Nucleus accumbens (tissue), 56 donors: ENCODE results near the gene GM2A.
"Not testable (repeated sequence)": the region's sequence is repeated elsewhere in the genome, so short reads cannot be mapped to it uniquely, and the experiment has no call there.

Source experiments
- DNase-seq, 56 donors: peaks; one replicate each; lab custom pipeline; 2025; lab: John Stamatoyannopoulos, UW

GM2A gene

DNA sequence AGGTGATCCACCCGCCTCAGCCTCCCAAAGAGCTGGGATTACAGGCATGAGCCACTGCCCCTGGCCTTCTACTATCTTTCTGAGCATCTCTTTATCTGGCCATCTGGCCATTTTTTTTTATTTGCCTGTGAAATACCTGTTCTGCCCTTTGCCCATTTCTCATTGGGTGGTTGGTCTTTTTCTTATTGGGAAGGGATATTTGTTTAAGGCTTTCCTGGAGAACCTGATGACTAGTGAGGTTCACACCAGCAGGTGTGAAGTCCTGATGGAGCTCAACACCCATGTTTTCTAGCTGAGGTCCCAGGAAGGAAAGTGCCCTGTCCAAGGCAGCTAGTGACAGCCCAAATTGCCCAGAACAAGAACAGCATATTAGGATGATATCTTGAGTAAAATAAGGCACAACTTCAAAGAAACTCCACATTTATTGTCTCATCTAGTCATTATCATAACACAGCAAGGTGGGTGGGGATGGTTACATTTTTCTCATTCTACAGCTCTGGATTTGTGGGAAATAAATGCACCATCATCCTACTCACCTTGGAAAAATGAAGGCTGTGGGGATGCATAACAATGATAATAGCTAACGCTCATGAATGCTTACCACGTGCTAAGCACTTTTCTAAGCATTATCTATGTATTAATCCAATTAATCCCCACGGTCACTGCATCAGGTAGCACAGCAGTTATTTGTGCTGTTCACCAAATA is 30.3 kb downstream of the GM2A start:
- DNase-seq, result no peak

DNA sequence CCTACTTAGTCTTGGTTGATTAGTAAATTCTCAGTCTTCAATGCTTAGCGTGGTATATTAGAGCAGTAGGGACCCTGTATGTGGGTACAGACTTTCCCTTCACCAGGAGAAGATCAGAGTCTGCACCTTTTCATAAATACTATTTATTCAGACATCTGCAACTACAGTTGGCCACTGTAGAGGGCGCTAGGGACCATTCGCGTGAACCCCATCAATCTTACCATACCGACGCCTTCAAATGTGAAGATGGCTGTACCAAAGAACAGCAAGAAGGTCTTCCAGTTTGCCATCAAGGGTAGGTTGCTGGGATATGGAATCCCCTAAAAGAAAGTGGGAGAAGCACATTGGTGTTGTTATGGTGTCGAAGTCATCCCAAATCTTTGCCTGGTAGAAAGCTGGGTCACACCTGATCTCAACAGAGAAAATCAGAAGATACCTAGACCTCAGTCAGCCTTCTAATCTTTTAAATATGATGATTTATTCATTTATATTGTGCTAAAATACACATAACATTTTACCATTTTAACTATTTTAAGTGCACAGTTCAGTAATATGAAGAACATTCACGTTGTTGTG is 31.5 kb downstream of the GM2A start:
- DNase-seq, result no peak

GRCh38 chr5:151285683-151286082 is 32.7 kb downstream of the GM2A start:
- no peak for DNase-seq

- DNase-seq, result no peak
These were observed 33.3 kb downstream of the GM2A start for GRCh38 chr5:151286246-151286645.

- DNase-seq, result no peak
These were observed 35.2 kb downstream of the GM2A start for GRCh38 chr5:151288180-151288579.

- no peak for DNase-seq
These were observed 40.6 kb downstream of the GM2A start for GRCh38 chr5:151293624-151294023.

GRCh38 chr5:151295138-151295537 is 42.2 kb downstream of the GM2A start:
- DNase-seq, result no peak

DNA sequence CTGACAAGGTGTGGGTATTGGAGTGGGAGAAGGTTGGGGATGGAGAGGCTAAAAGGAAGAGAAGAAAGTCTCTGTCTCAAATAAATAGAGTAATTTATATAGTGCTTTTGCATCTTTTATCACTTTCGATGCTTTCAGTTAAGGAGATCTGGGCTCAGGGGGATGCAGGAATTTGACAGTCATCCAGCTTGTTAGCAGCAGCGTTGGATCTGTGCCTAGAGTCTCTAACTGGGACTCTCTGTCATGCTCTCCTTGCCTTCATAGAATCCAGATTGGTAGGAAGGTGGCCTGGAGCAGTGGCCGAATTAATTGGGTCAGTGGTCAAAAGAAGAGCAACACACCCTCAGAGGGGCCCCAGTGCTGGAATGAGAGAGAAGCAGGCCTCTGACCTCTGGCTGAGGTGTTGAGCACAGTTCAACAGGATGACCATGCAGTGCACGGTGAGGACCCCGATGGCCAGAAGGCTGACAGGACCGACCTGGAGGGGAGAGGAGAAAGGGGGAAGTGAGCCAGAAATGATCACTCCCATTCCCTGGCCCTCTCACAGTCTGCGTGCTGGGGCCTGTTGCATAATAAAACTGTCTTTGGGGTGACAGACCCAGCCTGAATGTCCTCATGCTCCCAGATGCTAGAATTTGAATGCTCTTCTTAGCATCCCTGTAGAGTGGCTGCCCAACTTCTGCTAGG is 42.9 kb downstream of the GM2A start:
- DNase-seq, result no peak

DNA sequence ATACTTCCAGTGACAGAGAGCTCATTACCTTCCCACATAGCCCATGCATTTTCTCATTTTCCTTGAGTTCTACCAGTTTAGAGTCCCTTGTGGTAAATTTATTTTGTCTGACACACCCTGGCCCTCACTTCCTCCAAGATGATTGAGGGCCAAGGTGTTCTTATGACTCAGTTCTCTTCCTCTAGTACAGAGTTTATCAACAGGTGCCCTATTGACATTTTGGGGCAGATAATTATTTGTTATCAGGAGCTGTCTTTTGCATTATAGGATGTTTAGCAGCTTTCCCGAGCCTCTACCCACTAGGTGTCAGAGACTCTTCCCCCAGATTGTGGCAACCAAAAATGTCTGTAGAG is 43.5 kb downstream of the GM2A start:
- DNase-seq, result no peak

DNA sequence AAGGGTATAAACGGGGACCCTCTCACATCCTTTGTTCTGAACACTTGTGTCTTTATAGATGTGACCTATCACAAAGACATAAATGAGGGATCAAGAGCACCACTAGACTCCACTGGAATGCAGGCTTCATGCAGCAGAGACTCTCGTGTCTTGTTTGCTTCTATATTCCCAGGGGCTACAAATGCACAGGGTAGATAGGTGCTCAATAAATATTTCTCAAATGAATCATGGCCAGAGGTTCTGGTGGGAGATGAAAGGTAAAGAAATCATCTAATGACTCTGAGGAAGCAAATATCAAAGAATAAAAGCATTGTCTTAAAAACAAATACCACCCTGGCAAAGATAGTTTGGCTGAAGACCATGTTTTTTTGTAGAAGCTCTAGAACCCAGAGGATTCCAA is 44.0 kb downstream of the GM2A start:
- no peak for DNase-seq

DNA sequence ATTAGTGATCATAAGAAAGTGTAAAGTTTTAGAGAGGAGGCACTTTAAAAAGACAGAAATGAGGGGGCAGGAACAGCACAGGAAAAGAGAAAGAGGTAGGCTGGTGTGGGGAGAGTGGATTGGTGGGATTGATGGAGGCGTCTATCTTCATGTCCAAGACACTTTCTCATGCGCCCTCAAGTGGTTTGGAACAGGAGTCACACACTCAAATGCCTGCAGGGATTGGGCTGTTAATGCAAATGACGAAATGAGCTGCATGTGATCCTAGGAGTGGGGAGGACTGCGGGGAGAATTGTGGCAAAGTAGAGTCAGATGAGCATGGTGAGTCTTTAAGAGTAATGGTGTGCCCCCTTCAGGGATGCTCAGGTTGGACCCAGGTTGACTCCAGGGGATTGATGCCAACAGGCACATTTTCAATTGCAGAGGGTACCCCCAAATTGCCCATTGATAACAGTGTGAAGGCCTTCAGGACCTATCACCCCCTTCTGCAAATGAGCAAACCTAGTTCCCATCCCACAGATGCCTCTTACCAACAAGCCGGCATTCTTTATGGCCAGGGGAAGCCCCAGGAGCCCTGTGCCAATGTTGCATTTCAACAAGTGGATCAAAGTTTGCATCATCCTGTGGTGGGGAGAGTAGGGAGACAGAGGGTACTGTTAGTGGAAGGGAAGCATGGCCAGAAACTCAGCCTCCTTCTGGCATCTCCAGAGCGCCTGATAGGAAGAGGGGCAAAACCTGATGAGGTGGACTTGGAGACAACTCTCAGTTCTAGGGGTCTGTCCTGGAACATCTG is 45.3 kb downstream of the GM2A start:
- peak in 1 of 56 donors; percentile 5 for DNase-seq

GRCh38 chr5:151303666-151304065 is 50.7 kb downstream of the GM2A start, which contains the start of gene SLC36A3:
Gene SLC36A3 (minus strand): TSS chr5:151303766. CDS start chr5:151303354, 412 bp downstream.
- DNase-seq, result no peak

- DNase-seq, result not testable (repeated sequence)
These were observed 56.3 kb downstream of the GM2A start for GRCh38 chr5:151309266-151309665.

DNA sequence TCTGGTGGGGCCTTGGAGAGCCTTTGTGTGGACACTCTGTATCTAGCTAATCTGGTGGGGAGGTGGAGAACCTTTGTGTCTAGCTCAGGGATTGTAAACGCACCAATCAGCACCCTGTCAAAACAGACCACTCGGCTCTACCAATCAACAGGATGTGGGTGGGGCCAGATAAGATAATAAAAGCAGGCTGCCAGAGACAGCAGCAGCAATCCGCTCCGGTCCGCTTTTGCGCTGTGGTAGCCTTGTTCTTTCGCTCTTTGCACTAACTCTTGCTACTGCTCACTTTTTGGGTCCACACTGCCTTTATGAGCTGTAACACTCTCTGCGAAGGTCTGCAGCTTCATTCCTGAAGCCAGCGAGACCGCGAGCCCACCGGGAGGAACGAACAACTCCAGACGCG is 56.8 kb downstream of the GM2A start:
- DNase-seq, result not testable (repeated sequence)

GRCh38 chr5:151310932-151311331 is 57.9 kb downstream of the GM2A start:
- DNase-seq, result no peak

GRCh38 chr5:151312756-151313324 is 59.9 kb downstream of the GM2A start:
- DNase-seq, result no peak

GRCh38 chr5:151313357-151313756 is 60.4 kb downstream of the GM2A start:
- DNase-seq, result no peak

DNA sequence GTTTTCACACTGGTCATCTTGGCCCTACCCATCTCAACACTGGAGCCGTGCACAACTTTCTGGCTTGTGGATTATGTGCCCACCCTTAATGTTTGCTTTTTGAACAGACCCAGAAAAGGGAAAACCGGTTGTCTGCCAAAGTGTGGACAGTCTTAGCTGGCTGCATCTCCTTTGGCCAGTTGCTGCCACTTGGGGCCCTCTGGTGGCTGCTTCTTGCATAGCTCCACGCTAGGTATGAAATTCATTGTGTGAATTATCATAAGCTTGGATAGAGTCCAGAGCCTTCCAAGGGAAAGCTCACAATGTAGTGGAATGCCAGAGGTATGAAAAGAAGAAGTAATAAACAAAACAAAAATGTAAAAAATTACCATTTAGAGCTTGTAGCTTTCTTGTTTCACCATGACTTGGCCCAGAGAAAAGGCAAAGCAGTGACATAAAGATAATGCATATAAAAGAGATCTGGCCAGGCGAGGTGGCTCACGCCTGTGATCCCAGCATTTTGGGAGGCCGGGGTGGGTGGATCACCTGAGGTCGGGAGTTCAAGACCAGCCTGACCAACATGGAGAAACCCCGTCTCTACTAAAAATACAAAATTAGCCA is 63.1 kb downstream of the GM2A start:
- DNase-seq, result peak in 20 of 56 donors; percentile 1 to 54 (median 19)

GRCh38 chr5:151317871-151318270 is 64.9 kb downstream of the GM2A start:
- DNase-seq, result no peak
